WTC11 (cell line): Measurements from ENCODE around the gene THBS3. TPM values are rescaled to one million over a fixed set of nuclear protein-coding genes. Genes with fewer than 3 reads are reported as not detected.
"Not testable (repeated sequence)": the region's sequence is repeated elsewhere in the genome, so short reads cannot be mapped to it uniquely, and the experiment has no call there.

Experiments used
- ATAC-seq: fragments of 200-7000 bp; cut with Tn5 transposase; 2 replicates; pipeline ENCODE4 v1.10.0; 2021; ENCODE audit warnings: mild to moderate bottlenecking, moderate library complexity
- CTCF ChIA-PET: fragments of 300-600 bp; sonication (Branson Sonifier 250); formaldehyde crosslinking; loops from one replicate; lab custom pipeline; 2021; ENCODE audit warnings: antibody characterized with exemption; lab: Charles Lee
- POLR2A ChIA-PET: fragments of 350-600 bp; sonication (Branson Sonifier 250); formaldehyde crosslinking; loops from one replicate; lab custom pipeline; 2021; ENCODE audit warnings: antibody characterized with exemption; lab: Charles Lee
- DNase-seq: peaks from one replicate; pipeline ENCODE4 v3.0.0; 2021; ENCODE audit warnings: low spot score
- H3K27ac Mint-ChIP-seq: 2 replicates; pipeline ENCODE4 v1.8.0; 2021; ENCODE audit warnings: mixed read lengths
- H3K27me3 Mint-ChIP-seq: 2 replicates; pipeline ENCODE4 v1.8.0; 2021; ENCODE audit warnings: low read depth, mild to moderate bottlenecking, moderate library complexity, mixed read lengths
- H3K36me3 Mint-ChIP-seq: 2 replicates; pipeline ENCODE4 v1.8.0; 2021; ENCODE audit warnings: mixed read lengths
- H3K4me1 Mint-ChIP-seq: 2 replicates; pipeline ENCODE4 v1.8.0; 2022; ENCODE audit warnings: mixed read lengths
- H3K4me3 Mint-ChIP-seq: 2 replicates; pipeline ENCODE4 v1.8.0; 2021; ENCODE audit warnings: mild to moderate bottlenecking, moderate library complexity, mixed read lengths
- H3K9me3 Mint-ChIP-seq: 2 replicates; pipeline ENCODE4 v1.8.0; 2021; ENCODE audit warnings: mixed read lengths
- HMGXB4 ChIP-seq: sonication (generic); formaldehyde crosslinking; IDR thresholded peaks from 2 replicates; pipeline ENCODE4 v1.8.1; 2023; ENCODE audit warnings: mild to moderate bottlenecking, moderate library complexity, missing genetic modification reagents
- MYBL2 ChIP-seq: sonication (generic); formaldehyde crosslinking; IDR thresholded peaks from 2 replicates; pipeline ENCODE4 v1.8.1; 2023; ENCODE audit warnings: mild to moderate bottlenecking, moderate library complexity, missing genetic modification reagents
- NFATC4 ChIP-seq: fragments of 250-450 bp; sonication (Bioruptor Pico); IDR thresholded peaks from 2 replicates; pipeline ENCODE4 v1.9.0; 2021; ENCODE audit warnings: mild to moderate bottlenecking
- NFYB ChIP-seq: sonication (generic); formaldehyde crosslinking; conservative IDR thresholded peaks from 2 replicates; pipeline ENCODE4 v1.8.0; 2022; ENCODE audit warnings: low read depth, missing genetic modification reagents
- PRRX2 ChIP-seq: fragments of 250-450 bp; sonication (Bioruptor Pico); IDR thresholded peaks from 2 replicates; pipeline ENCODE4 v1.8.0; 2021; ENCODE audit warnings: mild to moderate bottlenecking
- TCF7 ChIP-seq: sonication (generic); formaldehyde crosslinking; IDR thresholded peaks from 2 replicates; pipeline ENCODE4 v1.8.0; 2022; ENCODE audit warnings: mild to moderate bottlenecking, low read depth, missing genetic modification reagents, moderate library complexity
- ZMAT4 ChIP-seq: fragments of 250-450 bp; sonication (Bioruptor Pico); IDR thresholded peaks from 2 replicates; pipeline ENCODE4 v1.9.0; 2021; ENCODE audit warnings: mild to moderate bottlenecking
- total RNA-seq: library from RNA; stranded (reverse); gene quantifications from 3 replicates; pipeline ENCODE4 v1.2.3, GENCODE V29; 2021
- TF ChIP-seq, protein P1 (sequence below): sonication (generic); formaldehyde crosslinking; IDR thresholded peaks from 2 replicates; pipeline ENCODE4 v1.8.0; 2022; ENCODE audit warnings: missing genetic modification reagents
- TF ChIP-seq, protein P2 (sequence below): sonication (generic); formaldehyde crosslinking; IDR thresholded peaks from 2 replicates; pipeline ENCODE4 v1.8.1; 2022; ENCODE audit warnings: missing genetic modification reagents, borderline replicate concordance
- TF ChIP-seq, protein P3 (sequence below): sonication (generic); formaldehyde crosslinking; IDR thresholded peaks from 2 replicates; pipeline ENCODE4 v1.8.0; 2023; ENCODE audit warnings: missing genetic modification reagents, mild to moderate bottlenecking, borderline replicate concordance

The THBS3 gene
- total RNA-seq, 1 experiment from 2014 or later = 5.3 TPM

GRCh38 chr1:155160128-155160527, 47.6 kb downstream of the THBS3 start:
- DNase-seq = no peak
- H3K27me3 Mint-ChIP-seq = peaks cover 7% of the 10 kb centered on the region; the same call in 1 of the 2 replicates
- TF ChIP-seq, protein P1, sequence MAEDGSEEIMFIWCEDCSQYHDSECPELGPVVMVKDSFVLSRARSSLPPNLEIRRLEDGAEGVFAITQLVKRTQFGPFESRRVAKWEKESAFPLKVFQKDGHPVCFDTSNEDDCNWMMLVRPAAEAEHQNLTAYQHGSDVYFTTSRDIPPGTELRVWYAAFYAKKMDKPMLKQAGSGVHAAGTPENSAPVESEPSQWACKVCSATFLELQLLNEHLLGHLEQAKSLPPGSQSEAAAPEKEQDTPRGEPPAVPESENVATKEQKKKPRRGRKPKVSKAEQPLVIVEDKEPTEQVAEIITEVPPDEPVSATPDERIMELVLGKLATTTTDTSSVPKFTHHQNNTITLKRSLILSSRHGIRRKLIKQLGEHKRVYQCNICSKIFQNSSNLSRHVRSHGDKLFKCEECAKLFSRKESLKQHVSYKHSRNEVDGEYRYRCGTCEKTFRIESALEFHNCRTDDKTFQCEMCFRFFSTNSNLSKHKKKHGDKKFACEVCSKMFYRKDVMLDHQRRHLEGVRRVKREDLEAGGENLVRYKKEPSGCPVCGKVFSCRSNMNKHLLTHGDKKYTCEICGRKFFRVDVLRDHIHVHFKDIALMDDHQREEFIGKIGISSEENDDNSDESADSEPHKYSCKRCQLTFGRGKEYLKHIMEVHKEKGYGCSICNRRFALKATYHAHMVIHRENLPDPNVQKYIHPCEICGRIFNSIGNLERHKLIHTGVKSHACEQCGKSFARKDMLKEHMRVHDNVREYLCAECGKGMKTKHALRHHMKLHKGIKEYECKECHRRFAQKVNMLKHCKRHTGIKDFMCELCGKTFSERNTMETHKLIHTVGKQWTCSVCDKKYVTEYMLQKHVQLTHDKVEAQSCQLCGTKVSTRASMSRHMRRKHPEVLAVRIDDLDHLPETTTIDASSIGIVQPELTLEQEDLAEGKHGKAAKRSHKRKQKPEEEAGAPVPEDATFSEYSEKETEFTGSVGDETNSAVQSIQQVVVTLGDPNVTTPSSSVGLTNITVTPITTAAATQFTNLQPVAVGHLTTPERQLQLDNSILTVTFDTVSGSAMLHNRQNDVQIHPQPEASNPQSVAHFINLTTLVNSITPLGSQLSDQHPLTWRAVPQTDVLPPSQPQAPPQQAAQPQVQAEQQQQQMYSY (CRISPR knock-in tag) = no peak
- TF ChIP-seq HMGXB4 (CRISPR knock-in tag) = no peak
- no peak for TF ChIP-seq PRRX2 (CRISPR knock-in tag)
- H3K27ac Mint-ChIP-seq = no peak overlapping the region
- H3K36me3 Mint-ChIP-seq = no peaks in the 10 kb centered on the region
- H3K4me1 Mint-ChIP-seq = no peaks in the 10 kb centered on the region
- POLR2A ChIA-PET = no interaction called here
- CTCF ChIA-PET = interaction anchor here (1.0 to 1.1 kb wide), 3 partner anchors 8 to 68 kb away, joined by 4 to 5 read pairs (median 4); partner anchors contain the start of gene KRTCAP2
- no peak for ATAC-seq
- no peak overlapping the region for H3K4me3 Mint-ChIP-seq
- peaks cover 10% of the 10 kb centered on the region for H3K9me3 Mint-ChIP-seq

DNA sequence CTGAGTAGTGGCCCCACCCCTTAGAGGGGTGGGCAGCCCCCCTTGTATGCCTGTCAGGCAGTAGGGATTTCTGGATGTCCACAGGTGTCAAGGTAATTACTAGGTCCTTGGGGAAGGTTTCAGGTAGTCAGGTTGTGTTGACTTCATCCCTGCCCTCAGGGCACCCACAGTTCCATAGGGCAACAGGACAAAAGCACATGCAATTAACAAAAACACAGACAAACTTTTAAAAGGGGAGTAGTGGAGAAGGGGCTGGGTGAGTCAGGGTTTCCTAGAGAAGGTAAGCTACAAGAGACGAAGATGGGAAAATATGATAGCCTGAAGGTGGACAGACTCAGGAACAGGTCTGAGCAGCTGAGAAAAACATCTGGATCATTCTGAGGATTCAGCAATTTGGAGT, 48.7 kb downstream of the THBS3 start:
- POLR2A ChIA-PET = no interaction called here
- peaks cover 8% of the 10 kb centered on the region for H3K9me3 Mint-ChIP-seq
- CTCF ChIA-PET = interaction anchor here (1.0 kb wide), 2 partner anchors 9 to 14 kb away, joined by 4 read pairs; partner anchors contain the start of gene KRTCAP2
- peaks cover 9% of the 10 kb centered on the region; the same call in 1 of the 2 replicates for H3K27me3 Mint-ChIP-seq
- ATAC-seq (no peak), DNase-seq (no peak)
- no peaks in the 10 kb centered on the region for H3K36me3 Mint-ChIP-seq
- H3K27ac Mint-ChIP-seq = no peak overlapping the region
- H3K4me3 Mint-ChIP-seq = no peak overlapping the region
- TF ChIP-seq NFYB (CRISPR knock-in tag) (no peak), TCF7 (CRISPR knock-in tag) (no peak), ZMAT4 (CRISPR knock-in tag) (no peak), MYBL2 (CRISPR knock-in tag) (no peak), NFATC4 (CRISPR knock-in tag) (no peak)
- TF ChIP-seq, protein P2, sequence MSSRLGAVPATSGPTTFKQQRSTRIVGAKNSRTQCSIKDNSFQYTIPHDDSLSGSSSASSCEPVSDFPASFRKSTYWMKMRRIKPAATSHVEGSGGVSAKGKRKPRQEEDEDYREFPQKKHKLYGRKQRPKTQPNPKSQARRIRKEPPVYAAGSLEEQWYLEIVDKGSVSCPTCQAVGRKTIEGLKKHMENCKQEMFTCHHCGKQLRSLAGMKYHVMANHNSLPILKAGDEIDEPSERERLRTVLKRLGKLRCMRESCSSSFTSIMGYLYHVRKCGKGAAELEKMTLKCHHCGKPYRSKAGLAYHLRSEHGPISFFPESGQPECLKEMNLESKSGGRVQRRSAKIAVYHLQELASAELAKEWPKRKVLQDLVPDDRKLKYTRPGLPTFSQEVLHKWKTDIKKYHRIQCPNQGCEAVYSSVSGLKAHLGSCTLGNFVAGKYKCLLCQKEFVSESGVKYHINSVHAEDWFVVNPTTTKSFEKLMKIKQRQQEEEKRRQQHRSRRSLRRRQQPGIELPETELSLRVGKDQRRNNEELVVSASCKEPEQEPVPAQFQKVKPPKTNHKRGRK (CRISPR knock-in tag) = no peak
- TF ChIP-seq, protein P3, sequence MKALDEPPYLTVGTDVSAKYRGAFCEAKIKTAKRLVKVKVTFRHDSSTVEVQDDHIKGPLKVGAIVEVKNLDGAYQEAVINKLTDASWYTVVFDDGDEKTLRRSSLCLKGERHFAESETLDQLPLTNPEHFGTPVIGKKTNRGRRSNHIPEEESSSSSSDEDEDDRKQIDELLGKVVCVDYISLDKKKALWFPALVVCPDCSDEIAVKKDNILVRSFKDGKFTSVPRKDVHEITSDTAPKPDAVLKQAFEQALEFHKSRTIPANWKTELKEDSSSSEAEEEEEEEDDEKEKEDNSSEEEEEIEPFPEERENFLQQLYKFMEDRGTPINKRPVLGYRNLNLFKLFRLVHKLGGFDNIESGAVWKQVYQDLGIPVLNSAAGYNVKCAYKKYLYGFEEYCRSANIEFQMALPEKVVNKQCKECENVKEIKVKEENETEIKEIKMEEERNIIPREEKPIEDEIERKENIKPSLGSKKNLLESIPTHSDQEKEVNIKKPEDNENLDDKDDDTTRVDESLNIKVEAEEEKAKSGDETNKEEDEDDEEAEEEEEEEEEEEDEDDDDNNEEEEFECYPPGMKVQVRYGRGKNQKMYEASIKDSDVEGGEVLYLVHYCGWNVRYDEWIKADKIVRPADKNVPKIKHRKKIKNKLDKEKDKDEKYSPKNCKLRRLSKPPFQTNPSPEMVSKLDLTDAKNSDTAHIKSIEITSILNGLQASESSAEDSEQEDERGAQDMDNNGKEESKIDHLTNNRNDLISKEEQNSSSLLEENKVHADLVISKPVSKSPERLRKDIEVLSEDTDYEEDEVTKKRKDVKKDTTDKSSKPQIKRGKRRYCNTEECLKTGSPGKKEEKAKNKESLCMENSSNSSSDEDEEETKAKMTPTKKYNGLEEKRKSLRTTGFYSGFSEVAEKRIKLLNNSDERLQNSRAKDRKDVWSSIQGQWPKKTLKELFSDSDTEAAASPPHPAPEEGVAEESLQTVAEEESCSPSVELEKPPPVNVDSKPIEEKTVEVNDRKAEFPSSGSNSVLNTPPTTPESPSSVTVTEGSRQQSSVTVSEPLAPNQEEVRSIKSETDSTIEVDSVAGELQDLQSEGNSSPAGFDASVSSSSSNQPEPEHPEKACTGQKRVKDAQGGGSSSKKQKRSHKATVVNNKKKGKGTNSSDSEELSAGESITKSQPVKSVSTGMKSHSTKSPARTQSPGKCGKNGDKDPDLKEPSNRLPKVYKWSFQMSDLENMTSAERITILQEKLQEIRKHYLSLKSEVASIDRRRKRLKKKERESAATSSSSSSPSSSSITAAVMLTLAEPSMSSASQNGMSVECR = no peak
- H3K4me1 Mint-ChIP-seq = no peaks in the 10 kb centered on the region

DNA sequence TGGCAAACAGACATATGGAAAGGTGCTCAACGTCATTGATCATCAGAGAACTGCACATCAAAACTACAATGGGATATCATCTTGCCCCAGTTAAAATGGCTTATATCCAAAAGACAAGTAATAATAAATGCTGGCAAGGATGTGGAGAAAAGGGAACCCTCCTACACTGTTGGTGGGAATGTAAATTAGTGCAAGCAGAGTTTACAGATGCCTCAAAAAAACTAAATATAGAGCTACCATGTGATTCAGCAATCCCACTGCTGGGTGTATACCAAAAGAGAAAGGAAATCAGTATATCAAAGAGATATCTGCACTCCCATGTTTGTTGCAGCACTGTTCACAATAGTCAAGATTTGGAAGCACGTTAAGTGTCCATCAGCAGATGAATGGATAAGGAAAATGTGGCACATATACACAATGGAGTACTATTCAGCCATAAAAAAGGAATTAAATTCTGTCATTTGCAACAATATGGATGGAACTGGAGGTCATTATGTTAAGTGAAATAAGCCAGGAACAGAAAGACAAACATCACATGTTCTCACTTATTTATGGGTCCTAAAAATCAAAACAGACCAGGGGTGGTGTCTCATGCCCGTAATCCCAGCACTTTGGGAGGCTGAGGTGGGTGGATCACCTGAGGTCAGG, 51.6 kb downstream of the THBS3 start:
- CTCF ChIA-PET, H3K4me1 Mint-ChIP-seq, H3K27me3 Mint-ChIP-seq, ATAC-seq, POLR2A ChIA-PET, H3K9me3 Mint-ChIP-seq, H3K36me3 Mint-ChIP-seq, H3K27ac Mint-ChIP-seq, DNase-seq, H3K4me3 Mint-ChIP-seq: not testable (repeated sequence)
